CD4-positive, alpha-beta T cell (primary cell): ENCODE results near the gene FAM229A. TPM values are rescaled to one million over a fixed set of nuclear protein-coding genes. Genes with fewer than 3 reads are reported as not detected.

Experiments
- ATAC-seq: fragments of 200-7000 bp; cut with Tn5 transposase; one replicate; pipeline ENCODE4 v1.10.0; 2022; ENCODE audit warnings: mild to moderate bottlenecking; ENCODE audit not compliant: poor library complexity
- CTCF ChIA-PET: fragments of 350-600 bp; sonication (Branson Sonifier 250); formaldehyde crosslinking; loops from one replicate; lab custom pipeline; 2021; ENCODE audit warnings: antibody characterized with exemption, inconsistent platforms; lab: Charles Lee
- POLR2A ChIA-PET: fragments of 350-600 bp; sonication (Branson Sonifier 250); formaldehyde crosslinking; loops from one replicate; lab custom pipeline; 2021; ENCODE audit warnings: antibody characterized with exemption, inconsistent platforms; lab: Charles Lee
- DNase-seq, 14 experiments: peaks; one replicate each; pipeline ENCODE4 v3.0.0-alpha.2; 2013 to 2020; ENCODE audit warnings: mixed read lengths in 2 of 14
- H3K27ac ChIP-seq, 2 donors: one replicate each; pipeline versions ENCODE4 v1.5.1 to v1.7.0; 2013; ENCODE audit warnings: low read length in 2 of 2, low read depth in 1 of 2, mild to moderate bottlenecking in 1 of 2
- H3K27me3 ChIP-seq, 2 experiments: 1 replicate in 1 of 2; 2 replicates in 1 of 2; pipeline versions ENCODE4 v1.6.1 to v1.7.0; 2013; ENCODE audit warnings: low read length in 2 of 2, control low read depth in 1 of 2, mild to moderate bottlenecking in 1 of 2, moderate library complexity in 1 of 2; ENCODE audit not compliant: insufficient read depth in 2 of 2, control insufficient read depth in 1 of 2
- H3K36me3 ChIP-seq: one replicate; pipeline ENCODE4 v1.6.1; 2013; ENCODE audit warnings: low read length, control low read depth; ENCODE audit not compliant: insufficient read depth
- H3K4me1 ChIP-seq: one replicate; pipeline ENCODE4 v1.6.1; 2013; ENCODE audit warnings: low read length, control low read depth; ENCODE audit not compliant: insufficient read depth
- H3K4me3 ChIP-seq: one replicate; pipeline ENCODE4 v1.5.1; 2013; ENCODE audit warnings: mild to moderate bottlenecking, low read length, moderate library complexity
- H3K9me3 ChIP-seq, 2 experiments: 1 replicate in 1 of 2; 2 replicates in 1 of 2; pipeline versions ENCODE4 v1.6.1 to v1.7.0; 2013; ENCODE audit warnings: low read length in 2 of 2, mild to moderate bottlenecking in 2 of 2, control low read depth in 1 of 2, moderate library complexity in 1 of 2; ENCODE audit not compliant: control insufficient read depth in 1 of 2, insufficient read depth in 1 of 2
- H3K27ac Mint-ChIP-seq: one replicate; pipeline ENCODE4 v1.8.0; 2020; ENCODE audit warnings: mixed read lengths
- H3K27me3 Mint-ChIP-seq: one replicate; pipeline ENCODE4 v1.8.0; 2021; ENCODE audit warnings: mixed read lengths
- H3K36me3 Mint-ChIP-seq: one replicate; pipeline ENCODE4 v1.8.0; 2021; ENCODE audit warnings: low read depth, mixed read lengths
- H3K4me1 Mint-ChIP-seq: one replicate; pipeline ENCODE4 v1.8.0; 2021; ENCODE audit warnings: low read depth, mixed read lengths
- H3K4me3 Mint-ChIP-seq: one replicate; pipeline ENCODE4 v1.8.0; 2020; ENCODE audit warnings: mild to moderate bottlenecking, mixed read lengths
- H3K9me3 Mint-ChIP-seq: one replicate; pipeline ENCODE4 v1.8.0; 2020; ENCODE audit warnings: mixed read lengths
- intact Hi-C, 2 experiments: fragments of 100-400 bp; cut with DNase I in 1 of 2; cut with micrococcal nuclease in 1 of 2; formaldehyde crosslinking; loops; one replicate each; pipeline versions ENCODE4 v1.15.1 to v1.9.0; 2023 to 2025; cut with DNase I, micrococcal nuclease
- polyA plus RNA-seq, 2 donors: library from polyadenylated mRNA; unstranded; fragments of 120-200 nt; gene quantifications; one replicate each; pipeline ENCODE4 v1.2.1, GENCODE V29; 2013
- total RNA-seq, 174 experiments: library from RNA in 2 of 174; stranded (reverse) in 2 of 174; gene quantifications; one replicate each; pipeline ENCODE4 v1.2.3 and lab custom pipeline; 2021 to 2026
- TF ChIP-seq, protein P1 (sequence below): fragments of 200-600 bp; IDR thresholded peaks from one replicate; pipeline ENCODE4 v1.8.0; 2022; ENCODE audit warnings: antibody characterized with exemption, mild to moderate bottlenecking

Gene FAM229A
- total RNA-seq (10 to 100 TPM; 38.0 to 38.6 TPM), total RNA-seq (lab: John Stamatoyannopoulos, UW) (1.3 to 39.9 (median 18.5) reads per million in 172 experiments)
- 13.4 TPM for polyA plus RNA-seq (2013, experiment 1 of 2)
- polyA plus RNA-seq (2013, experiment 2 of 2) = 16.7 TPM

DNA sequence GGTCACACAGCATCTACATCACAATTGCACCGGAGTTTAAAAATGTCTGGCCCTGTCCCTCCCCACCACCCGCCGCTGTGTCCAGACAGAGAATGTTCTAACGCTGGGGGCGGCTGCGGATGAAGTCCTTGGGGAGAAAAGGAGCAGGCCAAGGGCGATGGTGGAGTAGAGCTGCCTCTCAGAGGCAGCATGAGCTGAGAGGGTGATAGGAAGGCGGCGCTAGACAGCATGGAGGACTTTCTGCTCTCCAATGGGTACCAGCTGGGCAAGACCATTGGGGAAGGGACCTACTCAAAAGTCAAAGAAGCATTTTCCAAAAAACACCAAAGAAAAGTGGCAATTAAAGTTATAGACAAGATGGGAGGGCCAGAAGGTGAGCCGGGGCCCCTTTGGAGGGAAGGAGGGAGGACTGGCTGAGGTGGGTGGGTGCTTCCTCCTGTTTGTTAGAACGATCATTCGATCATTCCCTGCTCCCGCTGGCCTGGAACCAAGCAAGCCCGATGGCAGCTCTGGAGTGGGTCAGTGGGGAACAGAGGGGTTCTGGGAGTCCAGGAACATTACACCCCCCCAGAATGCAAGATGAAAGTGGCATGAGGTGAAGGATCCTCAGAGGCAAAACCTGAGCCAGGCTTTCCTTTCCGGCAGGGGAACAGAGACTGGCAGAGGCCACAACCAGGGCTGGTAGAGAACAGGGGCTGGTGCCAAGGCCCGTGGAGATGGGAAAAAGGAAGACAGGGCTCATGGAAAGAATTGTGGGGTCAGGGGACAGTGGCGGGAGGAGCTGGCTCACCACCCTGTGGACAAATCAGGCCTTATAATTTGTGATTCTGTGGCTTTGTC lies at the start of gene FAM229A, which contains the start of gene TSSK3:
FAM229A (minus strand) TSS at position 12 of the 840 bp plus-strand sequence. CDS start 394 bp downstream, outside the sequence.
TSSK3 (plus strand) TSS at position 66 of the 840 bp plus-strand sequence; CDS start at position 229, 163 bp downstream.
- H3K27ac Mint-ChIP-seq = peak within 1 kb of the TSS; percentile 59
- H3K9me3 Mint-ChIP-seq = no peaks in the 10 kb centered on the region
- peaks cover 38% of the 10 kb centered on the region for H3K36me3 ChIP-seq
- no peak within 1 kb of the TSS for H3K27ac ChIP-seq
- intact Hi-C loops = no loop called here
- peak within 1 kb of the TSS; percentile 76 for H3K4me3 Mint-ChIP-seq
- peaks cover 0 to 3% of the 10 kb centered on the region in 2 experiments for H3K27me3 ChIP-seq
- no peak within 1 kb of the TSS for H3K4me3 ChIP-seq
- peaks cover 5% of the 10 kb centered on the region for H3K27me3 Mint-ChIP-seq
- DNase-seq = no peak
- H3K4me1 ChIP-seq = peaks cover 31% of the 10 kb centered on the region
- ATAC-seq = peak; percentile 9
- no peaks in the 10 kb centered on the region for H3K9me3 ChIP-seq
- H3K36me3 Mint-ChIP-seq = peaks cover 60% of the 10 kb centered on the region
- peaks cover 21% of the 10 kb centered on the region for H3K4me1 Mint-ChIP-seq
- ChIA-PET POLR2A (interaction anchor here (0.6 to 4.3 kb wide), 4 partner anchors 10 to 74 kb away, joined by 4 to 16 read pairs (median 5); partner anchors contain the start of gene MARCKSL1), CTCF (interaction anchor here (0.9 to 1.4 kb wide), 2 partner anchors 10 to 12 kb away, joined by 3 to 4 read pairs; no protein-coding TSS in a partner anchor)
- TF ChIP-seq, protein P1, sequence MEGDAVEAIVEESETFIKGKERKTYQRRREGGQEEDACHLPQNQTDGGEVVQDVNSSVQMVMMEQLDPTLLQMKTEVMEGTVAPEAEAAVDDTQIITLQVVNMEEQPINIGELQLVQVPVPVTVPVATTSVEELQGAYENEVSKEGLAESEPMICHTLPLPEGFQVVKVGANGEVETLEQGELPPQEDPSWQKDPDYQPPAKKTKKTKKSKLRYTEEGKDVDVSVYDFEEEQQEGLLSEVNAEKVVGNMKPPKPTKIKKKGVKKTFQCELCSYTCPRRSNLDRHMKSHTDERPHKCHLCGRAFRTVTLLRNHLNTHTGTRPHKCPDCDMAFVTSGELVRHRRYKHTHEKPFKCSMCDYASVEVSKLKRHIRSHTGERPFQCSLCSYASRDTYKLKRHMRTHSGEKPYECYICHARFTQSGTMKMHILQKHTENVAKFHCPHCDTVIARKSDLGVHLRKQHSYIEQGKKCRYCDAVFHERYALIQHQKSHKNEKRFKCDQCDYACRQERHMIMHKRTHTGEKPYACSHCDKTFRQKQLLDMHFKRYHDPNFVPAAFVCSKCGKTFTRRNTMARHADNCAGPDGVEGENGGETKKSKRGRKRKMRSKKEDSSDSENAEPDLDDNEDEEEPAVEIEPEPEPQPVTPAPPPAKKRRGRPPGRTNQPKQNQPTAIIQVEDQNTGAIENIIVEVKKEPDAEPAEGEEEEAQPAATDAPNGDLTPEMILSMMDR = no peak

- Mint-ChIP-seq H3K36me3 (no peaks in the 10 kb centered on the region), H3K4me3 (no peak overlapping the region), H3K27ac (no peak overlapping the region), H3K27me3 (peaks cover 11% of the 10 kb centered on the region), H3K9me3 (no peaks in the 10 kb centered on the region), H3K4me1 (no peaks in the 10 kb centered on the region)
- no peaks in the 10 kb centered on the region for H3K27me3 ChIP-seq
- ATAC-seq (no peak), DNase-seq (no peak)
- ChIA-PET POLR2A (no interaction called here), CTCF (interaction anchor here (1.1 kb wide), 1 partner anchor 10 kb away, joined by 5 read pairs; no protein-coding TSS in a partner anchor)
- no peak overlapping the region for H3K4me3 ChIP-seq
- no peaks in the 10 kb centered on the region for H3K36me3 ChIP-seq
- H3K4me1 ChIP-seq = peaks cover 2% of the 10 kb centered on the region
- no peak overlapping the region for H3K27ac ChIP-seq
- intact Hi-C loops = loop anchor here (5.0 to 10.0 kb wide), 3 partner anchors 174 to 749 kb away; no protein-coding TSS in a partner anchor
- TF ChIP-seq, protein P1 = no peak
- H3K9me3 ChIP-seq = no peaks in the 10 kb centered on the region
Observed at GRCh38 chr1:32411261-32411660, 49.0 kb upstream of the FAM229A start.

GRCh38 chr1:32406629-32407111 lies 44.4 kb upstream of the FAM229A start:
- no peaks in the 10 kb centered on the region for H3K4me1 ChIP-seq
- no peaks in the 10 kb centered on the region for H3K9me3 ChIP-seq
- H3K27me3 Mint-ChIP-seq = no peaks in the 10 kb centered on the region
- no peaks in the 10 kb centered on the region for H3K4me1 Mint-ChIP-seq
- no peaks in the 10 kb centered on the region for H3K36me3 Mint-ChIP-seq
- POLR2A ChIA-PET = no interaction called here
- TF ChIP-seq, protein P1 = no peak
- no peak overlapping the region for H3K4me3 ChIP-seq
- H3K36me3 ChIP-seq = no peaks in the 10 kb centered on the region
- H3K27ac Mint-ChIP-seq = no peak overlapping the region
- intact Hi-C loops = loop anchor here (1.0 to 10.0 kb wide), 2 partner anchors 75 to 368 kb away; no protein-coding TSS in a partner anchor
- ATAC-seq = no peak
- no peak for DNase-seq
- CTCF ChIA-PET = no interaction called here
- no peak overlapping the region for H3K27ac ChIP-seq
- H3K4me3 Mint-ChIP-seq = no peak overlapping the region
- H3K9me3 Mint-ChIP-seq = no peaks in the 10 kb centered on the region
- H3K27me3 ChIP-seq = no peaks in the 10 kb centered on the region
